Lower leg skin (tissue), 3 donors: ENCODE results near the gene MBNL2.

ENCODE experiments used
- POLR2A ChIP-seq, 2 donors: fragments of 450-650 bp; IDR thresholded peaks; one replicate each; pipeline ENCODE4 v1.6.1; 2016 to 2017; ENCODE audit warnings: antibody characterized with exemption in 2 of 2, mild to moderate bottlenecking in 1 of 2, moderate library complexity in 1 of 2
- TF ChIP-seq, protein P1 (sequence below), 3 donors: fragments of 450-650 bp; IDR thresholded peaks; one replicate each; pipeline ENCODE4 v1.5.1; 2016; ENCODE audit warnings: antibody characterized with exemption in 3 of 3, mild to moderate bottlenecking in 3 of 3, moderate library complexity in 2 of 3

DNA sequence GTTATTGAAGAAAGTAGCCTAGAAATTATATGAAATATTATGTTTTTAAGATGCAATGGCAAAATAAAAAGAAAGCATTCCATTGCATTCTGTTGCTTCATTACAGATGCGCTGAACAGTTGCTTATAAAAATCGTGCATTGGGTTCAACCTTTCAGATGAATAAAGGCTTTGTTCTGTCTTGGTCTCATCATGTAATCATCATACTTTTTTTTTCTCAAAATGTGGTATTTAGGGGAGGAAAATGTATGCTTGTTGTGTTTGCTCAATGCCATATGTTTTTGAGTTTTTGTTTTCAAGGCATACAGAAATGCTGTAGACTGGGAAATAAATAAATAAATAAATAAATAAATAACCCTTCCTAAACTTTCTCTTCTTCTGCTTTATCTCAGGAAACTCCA lies 1.1 kb upstream of the MBNL2 start:
- TF ChIP-seq, protein P1, sequence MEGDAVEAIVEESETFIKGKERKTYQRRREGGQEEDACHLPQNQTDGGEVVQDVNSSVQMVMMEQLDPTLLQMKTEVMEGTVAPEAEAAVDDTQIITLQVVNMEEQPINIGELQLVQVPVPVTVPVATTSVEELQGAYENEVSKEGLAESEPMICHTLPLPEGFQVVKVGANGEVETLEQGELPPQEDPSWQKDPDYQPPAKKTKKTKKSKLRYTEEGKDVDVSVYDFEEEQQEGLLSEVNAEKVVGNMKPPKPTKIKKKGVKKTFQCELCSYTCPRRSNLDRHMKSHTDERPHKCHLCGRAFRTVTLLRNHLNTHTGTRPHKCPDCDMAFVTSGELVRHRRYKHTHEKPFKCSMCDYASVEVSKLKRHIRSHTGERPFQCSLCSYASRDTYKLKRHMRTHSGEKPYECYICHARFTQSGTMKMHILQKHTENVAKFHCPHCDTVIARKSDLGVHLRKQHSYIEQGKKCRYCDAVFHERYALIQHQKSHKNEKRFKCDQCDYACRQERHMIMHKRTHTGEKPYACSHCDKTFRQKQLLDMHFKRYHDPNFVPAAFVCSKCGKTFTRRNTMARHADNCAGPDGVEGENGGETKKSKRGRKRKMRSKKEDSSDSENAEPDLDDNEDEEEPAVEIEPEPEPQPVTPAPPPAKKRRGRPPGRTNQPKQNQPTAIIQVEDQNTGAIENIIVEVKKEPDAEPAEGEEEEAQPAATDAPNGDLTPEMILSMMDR (IDR thresholded peaks at IDR 0.05) = no peak
- TF ChIP-seq POLR2A (IDR thresholded peaks at IDR 0.05) = no peak
